KMS-11 (cell line): ENCODE results near the gene EIF2A.

ENCODE experiments used
- H2AFZ ChIP-seq: fragments of 200-600 bp; sonication (generic); 2 replicates; pipeline ENCODE4 v1.6.1; 2016; ENCODE audit warnings: antibody characterized with exemption, mixed run types, low read depth
- H3K27ac ChIP-seq: fragments of 200-600 bp; sonication (generic); 2 replicates; pipeline ENCODE4 v1.6.1; 2016; ENCODE audit warnings: mild to moderate bottlenecking, mixed run types
- H3K27me3 ChIP-seq: fragments of 200-600 bp; sonication (generic); 2 replicates; pipeline ENCODE4 v1.6.1; 2017; ENCODE audit warnings: mild to moderate bottlenecking, low read depth, mixed run types, moderate library complexity; ENCODE audit not compliant: insufficient read depth
- H3K36me3 ChIP-seq: fragments of 200-600 bp; sonication (generic); 2 replicates; pipeline ENCODE4 v1.6.1; 2017; ENCODE audit warnings: mild to moderate bottlenecking, mixed run types; ENCODE audit not compliant: insufficient read depth
- H3K4me1 ChIP-seq: fragments of 200-600 bp; sonication (generic); 2 replicates; pipeline ENCODE4 v1.6.1; 2016; ENCODE audit warnings: mild to moderate bottlenecking, low read depth, mixed run types; ENCODE audit not compliant: poor library complexity, severe bottlenecking
- H3K4me2 ChIP-seq: fragments of 200-600 bp; sonication (generic); 2 replicates; pipeline ENCODE4 v1.7.0; 2016; ENCODE audit warnings: mild to moderate bottlenecking, mixed run types
- H3K4me3 ChIP-seq: fragments of 200-600 bp; sonication (generic); IDR thresholded peaks from 2 replicates; pipeline ENCODE4 v1.6.1; 2017; ENCODE audit warnings: low read depth, low read length, mixed read lengths; ENCODE audit not compliant: insufficient read depth
- H3K79me2 ChIP-seq: fragments of 200-600 bp; sonication (generic); 2 replicates; pipeline ENCODE4 v1.6.1; 2016; ENCODE audit warnings: low read depth, mixed run types; ENCODE audit not compliant: insufficient read depth
- H3K9ac ChIP-seq: fragments of 200-600 bp; sonication (generic); 2 replicates; pipeline ENCODE4 v1.6.1; 2016; ENCODE audit warnings: mild to moderate bottlenecking, mixed run types
- H4K20me1 ChIP-seq: fragments of 200-600 bp; sonication (generic); 2 replicates; pipeline ENCODE4 v1.6.1; 2016; ENCODE audit warnings: mild to moderate bottlenecking, mixed run types; ENCODE audit not compliant: insufficient read depth
- TF ChIP-seq, protein P1 (sequence below): fragments of 200-600 bp; sonication (generic); conservative IDR thresholded peaks from 2 replicates; pipeline ENCODE4 v1.6.1; 2017; ENCODE audit warnings: low read depth, mild to moderate bottlenecking, antibody characterized with exemption, low read length, moderate library complexity, mixed read lengths

EIF2A gene

DNA sequence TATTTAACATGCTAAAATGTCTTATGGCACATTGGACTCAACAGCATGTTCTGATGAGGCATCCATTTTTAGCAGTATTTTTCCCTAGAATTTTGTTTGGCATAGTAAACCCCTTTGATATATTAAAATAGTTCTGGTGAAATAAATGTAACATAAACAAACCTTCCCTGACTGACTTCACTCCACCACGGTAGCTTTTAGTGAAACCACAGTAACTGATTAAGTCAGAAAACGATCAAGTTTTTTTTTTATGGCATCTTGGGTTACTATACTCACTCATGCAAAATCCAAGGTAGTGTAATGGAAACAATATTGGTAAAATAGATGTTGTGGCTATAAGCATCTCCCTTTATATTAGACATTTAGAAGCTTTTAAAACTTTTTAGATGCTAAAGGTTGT is 3.1 kb upstream of the EIF2A start:
- H3K4me3 ChIP-seq, result no peak overlapping the region
- peak overlapping the region; percentile 85 for H3K4me2 ChIP-seq

GRCh38 chr3:150544041-150544440 is 2.5 kb upstream of the EIF2A start:
- Histone ChIP-seq H3K4me2 (peak overlapping the region; percentile 85), H3K9ac (no peak overlapping the region)

More for the DNA sequence above, 3.1 kb upstream of the EIF2A start:
- no peak overlapping the region for H2AFZ ChIP-seq
- H3K27me3 ChIP-seq, result no peaks in the 10 kb centered on the region
- no peak overlapping the region for H3K9ac ChIP-seq
- H4K20me1 ChIP-seq, result peaks cover 10% of the 10 kb centered on the region; the same call in 1 of the 2 replicates
- H3K4me1 ChIP-seq, result peaks cover 40% of the 10 kb centered on the region
- TF ChIP-seq, protein P1, sequence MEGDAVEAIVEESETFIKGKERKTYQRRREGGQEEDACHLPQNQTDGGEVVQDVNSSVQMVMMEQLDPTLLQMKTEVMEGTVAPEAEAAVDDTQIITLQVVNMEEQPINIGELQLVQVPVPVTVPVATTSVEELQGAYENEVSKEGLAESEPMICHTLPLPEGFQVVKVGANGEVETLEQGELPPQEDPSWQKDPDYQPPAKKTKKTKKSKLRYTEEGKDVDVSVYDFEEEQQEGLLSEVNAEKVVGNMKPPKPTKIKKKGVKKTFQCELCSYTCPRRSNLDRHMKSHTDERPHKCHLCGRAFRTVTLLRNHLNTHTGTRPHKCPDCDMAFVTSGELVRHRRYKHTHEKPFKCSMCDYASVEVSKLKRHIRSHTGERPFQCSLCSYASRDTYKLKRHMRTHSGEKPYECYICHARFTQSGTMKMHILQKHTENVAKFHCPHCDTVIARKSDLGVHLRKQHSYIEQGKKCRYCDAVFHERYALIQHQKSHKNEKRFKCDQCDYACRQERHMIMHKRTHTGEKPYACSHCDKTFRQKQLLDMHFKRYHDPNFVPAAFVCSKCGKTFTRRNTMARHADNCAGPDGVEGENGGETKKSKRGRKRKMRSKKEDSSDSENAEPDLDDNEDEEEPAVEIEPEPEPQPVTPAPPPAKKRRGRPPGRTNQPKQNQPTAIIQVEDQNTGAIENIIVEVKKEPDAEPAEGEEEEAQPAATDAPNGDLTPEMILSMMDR, result no peak
- H3K36me3 ChIP-seq, result peaks cover 11% of the 10 kb centered on the region; the same call in 1 of the 2 replicates
- H3K79me2 ChIP-seq, result peaks cover 66% of the 10 kb centered on the region
- H3K27ac ChIP-seq, result no peak overlapping the region

GRCh38 chr3:150544726-150545125 is 1.9 kb upstream of the EIF2A start:
- Histone ChIP-seq H3K36me3 (peaks cover 11% of the 10 kb centered on the region; the same call in 1 of the 2 replicates), H3K27me3 (no peaks in the 10 kb centered on the region), H3K4me1 (peaks cover 52% of the 10 kb centered on the region), H4K20me1 (peaks cover 10% of the 10 kb centered on the region; the same call in 1 of the 2 replicates), H3K27ac (no peak overlapping the region; the same call in 1 of the 2 replicates), H2AFZ (no peak overlapping the region), H3K4me2 (peak overlapping the region; percentile 85), H3K4me3 (no peak overlapping the region), H3K79me2 (peaks cover 78% of the 10 kb centered on the region), H3K9ac (peak overlapping the region; percentile 92; the same call in 1 of the 2 replicates)
- TF ChIP-seq, protein P1, result no peak

More at GRCh38 chr3:150544041-150544440, 2.5 kb upstream of the EIF2A start:
- H4K20me1 ChIP-seq, result peaks cover 10% of the 10 kb centered on the region; the same call in 1 of the 2 replicates
- H3K27ac ChIP-seq, result no peak overlapping the region
- TF ChIP-seq, protein P1, result no peak
- H3K4me3 ChIP-seq, result no peak overlapping the region
- H3K4me1 ChIP-seq, result peaks cover 45% of the 10 kb centered on the region
- no peaks in the 10 kb centered on the region for H3K27me3 ChIP-seq
- peaks cover 11% of the 10 kb centered on the region; the same call in 1 of the 2 replicates for H3K36me3 ChIP-seq
- H2AFZ ChIP-seq, result no peak overlapping the region
- H3K79me2 ChIP-seq, result peaks cover 71% of the 10 kb centered on the region

GRCh38 chr3:150545419-150546225 is 965 bp upstream of the EIF2A start:
- Histone ChIP-seq H3K36me3 (peaks cover 11% of the 10 kb centered on the region; the same call in 1 of the 2 replicates), H4K20me1 (peaks cover 10% of the 10 kb centered on the region; the same call in 1 of the 2 replicates), H3K27me3 (no peaks in the 10 kb centered on the region), H3K4me2 (peak overlapping the region; percentile 85), H3K4me3 (peak overlapping the region; percentile 61), H3K79me2 (peaks cover 87% of the 10 kb centered on the region), H2AFZ (peak overlapping the region; percentile 53), H3K27ac (peak overlapping the region; percentile 91), H3K9ac (peak overlapping the region; percentile 92), H3K4me1 (peaks cover 59% of the 10 kb centered on the region)
- TF ChIP-seq, protein P1, result no peak
